Breast epithelium (tissue), 3 donors: Measurements from ENCODE around the gene CDKN2B-AS1.

Experiments
- POLR2A ChIP-seq: fragments of 450-650 bp; IDR thresholded peaks from one replicate; pipeline ENCODE4 v1.6.1; 2016; ENCODE audit warnings: antibody characterized with exemption, mild to moderate bottlenecking, moderate library complexity
- TF ChIP-seq, protein P1 (sequence below), 3 donors: fragments of 450-650 bp; IDR thresholded peaks; one replicate each; pipeline ENCODE4 v1.5.1; 2016 to 2017; ENCODE audit warnings: antibody characterized with exemption in 3 of 3, mild to moderate bottlenecking in 3 of 3, moderate library complexity in 3 of 3

DNA sequence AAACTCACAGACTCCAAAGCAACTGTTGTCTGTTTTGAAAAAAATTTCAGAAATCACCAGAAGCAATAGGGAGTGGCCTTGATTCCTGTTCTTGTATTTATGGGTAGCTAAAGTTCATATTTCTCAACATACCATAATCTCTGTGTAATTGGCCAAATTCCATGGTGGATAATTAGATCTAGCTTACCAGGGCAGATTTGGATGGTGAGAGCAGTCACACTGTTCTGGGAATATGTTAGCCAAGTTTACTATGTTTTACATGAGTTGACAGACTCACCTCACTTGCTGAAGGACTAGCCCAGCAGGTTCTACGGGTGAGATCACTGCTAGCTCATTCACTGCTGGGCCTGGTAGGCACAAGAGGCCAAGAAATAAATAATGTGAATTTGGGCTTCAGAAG lies 47.2 kb downstream of the CDKN2B-AS1 start:
- TF ChIP-seq POLR2A = no peak
- TF ChIP-seq, protein P1, sequence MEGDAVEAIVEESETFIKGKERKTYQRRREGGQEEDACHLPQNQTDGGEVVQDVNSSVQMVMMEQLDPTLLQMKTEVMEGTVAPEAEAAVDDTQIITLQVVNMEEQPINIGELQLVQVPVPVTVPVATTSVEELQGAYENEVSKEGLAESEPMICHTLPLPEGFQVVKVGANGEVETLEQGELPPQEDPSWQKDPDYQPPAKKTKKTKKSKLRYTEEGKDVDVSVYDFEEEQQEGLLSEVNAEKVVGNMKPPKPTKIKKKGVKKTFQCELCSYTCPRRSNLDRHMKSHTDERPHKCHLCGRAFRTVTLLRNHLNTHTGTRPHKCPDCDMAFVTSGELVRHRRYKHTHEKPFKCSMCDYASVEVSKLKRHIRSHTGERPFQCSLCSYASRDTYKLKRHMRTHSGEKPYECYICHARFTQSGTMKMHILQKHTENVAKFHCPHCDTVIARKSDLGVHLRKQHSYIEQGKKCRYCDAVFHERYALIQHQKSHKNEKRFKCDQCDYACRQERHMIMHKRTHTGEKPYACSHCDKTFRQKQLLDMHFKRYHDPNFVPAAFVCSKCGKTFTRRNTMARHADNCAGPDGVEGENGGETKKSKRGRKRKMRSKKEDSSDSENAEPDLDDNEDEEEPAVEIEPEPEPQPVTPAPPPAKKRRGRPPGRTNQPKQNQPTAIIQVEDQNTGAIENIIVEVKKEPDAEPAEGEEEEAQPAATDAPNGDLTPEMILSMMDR (IDR thresholded peaks at IDR 0.05) = no peak
